Prostate gland (tissue), 2 donors: ENCODE results near the gene WDR90.

Experiments used
- CTCF ChIP-seq, 4 experiments: fragments of 200-600 bp in 2 of 4; fragments of 450-650 bp in 2 of 4; sonication (generic) in 2 of 4; IDR thresholded peaks; 1 replicate in 3 of 4; 2 replicates in 1 of 4; pipeline ENCODE4 v1.5.1; 2016 to 2019; ENCODE audit warnings: antibody characterized with exemption in 4 of 4, mild to moderate bottlenecking in 2 of 4, moderate library complexity in 2 of 4
- POLR2A ChIP-seq: fragments of 450-650 bp; IDR thresholded peaks from one replicate; pipeline ENCODE4 v1.6.1; 2016; ENCODE audit warnings: antibody characterized with exemption, mild to moderate bottlenecking
- POLR2AphosphoS5 ChIP-seq: sonication (generic); formaldehyde crosslinking; IDR thresholded peaks from one replicate; pipeline ENCODE4 v1.6.1; 2017; ENCODE audit warnings: antibody characterized with exemption

- TF ChIP-seq CTCF (IDR thresholded peaks at IDR 0.05) (no peak), POLR2A (no peak), POLR2AphosphoS5 (no peak)
Measured at GRCh38 chr16:649631-650030, 466 bp downstream of the WDR90 start.
